Measurements from ENCODE around the gene FMN1.
A peak's percentile ranks its signal among the peaks of the same experiment; 100 is the strongest.

Gene FMN1

DNA sequence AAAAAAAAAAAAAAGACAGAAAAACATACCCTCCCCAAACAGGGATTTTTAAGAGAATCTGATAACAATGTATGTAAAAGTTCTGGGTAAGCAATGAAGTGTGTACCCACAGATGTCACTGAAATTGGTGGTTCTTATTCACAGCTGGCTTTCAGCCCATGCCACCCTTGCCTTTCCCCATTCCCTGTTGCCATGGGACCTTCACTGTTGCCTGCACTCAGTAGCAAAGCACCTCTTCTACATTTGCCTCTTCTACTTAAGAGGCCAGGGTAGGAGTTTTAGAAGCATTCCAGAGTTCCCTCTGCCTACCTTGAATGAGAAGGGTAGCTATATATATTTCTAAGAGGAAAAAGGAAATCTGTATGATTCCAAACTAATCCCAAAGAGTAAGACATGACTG, 57.4 kb downstream of the FMN1 start:
- no peak for FAIRE-seq

DNA sequence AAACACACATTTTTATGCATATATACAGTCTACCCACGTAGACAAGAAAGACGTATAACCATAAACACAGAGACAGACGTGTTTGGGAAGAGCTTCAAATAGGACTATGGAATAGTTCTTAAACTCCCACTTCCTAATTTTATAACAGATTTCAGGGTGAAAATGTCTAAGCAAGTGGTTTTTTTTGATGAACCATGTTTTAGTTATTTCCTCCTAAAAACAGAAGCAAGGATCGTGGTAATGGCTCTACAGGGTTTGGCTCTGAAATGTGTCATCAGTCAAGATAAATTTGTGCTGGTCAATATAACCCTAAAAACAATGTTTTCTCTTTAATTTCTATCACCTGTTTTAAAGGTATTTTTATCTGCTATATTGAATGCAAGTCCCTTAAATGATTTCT, 58.2 kb downstream of the FMN1 start:
- DNase-seq (ENCODE audit: insufficient read length, low spot score) (no peak), FAIRE-seq (no peak)
- no peak for TF ChIP-seq POLR2A (IDR thresholded peaks at IDR 0.05; ENCODE audit: low read depth, low read length)

More for the DNA sequence above, 57.4 kb downstream of the FMN1 start:
- no peak for DNase-seq (ENCODE audit: insufficient read length, low spot score)
- no peak for TF ChIP-seq POLR2A (IDR thresholded peaks at IDR 0.05; ENCODE audit: low read depth, low read length)

DNA sequence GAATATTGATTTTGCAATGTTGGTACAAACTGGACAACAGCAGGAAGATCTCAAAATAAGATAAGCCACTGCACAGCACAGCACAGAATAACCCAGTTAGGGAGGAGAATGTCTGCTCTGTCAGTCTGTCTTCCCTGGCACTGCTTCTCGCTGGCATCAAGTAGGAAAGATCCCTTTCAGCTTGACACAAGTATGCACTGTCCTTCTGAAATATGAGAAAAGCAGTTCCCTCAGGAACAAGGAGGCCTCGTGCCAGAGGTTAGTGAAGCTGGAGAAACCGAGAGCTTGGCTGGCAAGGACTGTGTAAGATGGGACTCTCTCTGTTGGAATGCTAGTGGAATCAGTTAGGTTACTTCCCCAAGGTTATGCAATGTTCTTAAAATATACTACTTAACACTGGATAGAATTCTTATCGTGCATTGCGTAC, 59.1 kb downstream of the FMN1 start:
- DNase-seq (ENCODE audit: insufficient read length, low spot score): no peak
- TF ChIP-seq POLR2A (IDR thresholded peaks at IDR 0.05; ENCODE audit: low read depth, low read length): no peak
- no peak for FAIRE-seq

DNA sequence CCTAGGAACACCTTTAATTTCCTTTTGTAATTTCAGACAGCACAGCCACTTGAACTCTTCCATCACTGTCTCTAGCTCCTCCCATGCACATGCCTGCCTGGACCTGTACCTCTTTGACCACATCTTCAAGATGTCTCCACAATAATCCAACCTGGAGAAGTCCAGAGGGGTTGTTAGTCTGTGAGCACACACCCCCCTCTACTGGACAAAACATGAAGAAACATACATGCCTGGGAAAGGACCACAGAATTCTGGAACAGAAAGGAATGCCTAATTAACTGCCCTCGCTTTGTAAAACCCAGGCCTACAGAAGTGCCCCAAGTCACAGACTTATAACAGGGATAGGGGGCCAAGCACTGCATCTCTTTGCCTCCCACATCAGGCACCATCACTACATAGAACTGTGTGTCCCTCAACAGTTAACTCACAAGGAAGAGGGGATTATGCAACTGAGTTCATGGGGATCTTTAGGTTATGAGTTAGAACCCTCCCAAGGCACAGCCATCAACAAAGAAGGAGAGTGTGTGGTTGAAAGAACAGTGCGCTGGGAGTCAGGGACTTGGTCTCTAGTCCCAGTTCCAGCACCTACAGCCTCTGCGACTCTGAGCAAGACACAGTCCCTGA, 61.7 kb downstream of the FMN1 start:
- no peak for TF ChIP-seq POLR2A (IDR thresholded peaks at IDR 0.05; ENCODE audit: low read depth, low read length)
- FAIRE-seq (peak; percentile 43), DNase-seq (ENCODE audit: insufficient read length, low spot score) (peak; percentile 43)

DNA sequence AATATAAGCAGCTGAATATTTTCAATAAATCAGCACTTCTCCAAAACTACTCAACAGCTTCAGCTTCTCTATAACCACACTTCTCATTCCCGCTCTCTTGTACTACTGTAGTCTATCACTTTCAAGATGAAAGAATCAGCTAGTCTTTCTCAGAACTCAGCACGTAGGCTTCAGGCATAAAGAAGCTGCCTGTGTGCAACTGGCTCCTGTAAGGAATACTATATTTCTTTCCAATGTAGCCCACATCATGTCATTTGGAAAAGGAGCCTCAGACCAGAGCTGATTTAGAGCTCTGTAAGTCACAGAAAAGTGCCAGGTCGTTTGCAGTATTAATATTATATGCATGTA, 62.3 kb downstream of the FMN1 start:
- no peak for TF ChIP-seq POLR2A (IDR thresholded peaks at IDR 0.05; ENCODE audit: low read depth, low read length)
- no peak for FAIRE-seq
- no peak for DNase-seq (ENCODE audit: insufficient read length, low spot score)

DNA sequence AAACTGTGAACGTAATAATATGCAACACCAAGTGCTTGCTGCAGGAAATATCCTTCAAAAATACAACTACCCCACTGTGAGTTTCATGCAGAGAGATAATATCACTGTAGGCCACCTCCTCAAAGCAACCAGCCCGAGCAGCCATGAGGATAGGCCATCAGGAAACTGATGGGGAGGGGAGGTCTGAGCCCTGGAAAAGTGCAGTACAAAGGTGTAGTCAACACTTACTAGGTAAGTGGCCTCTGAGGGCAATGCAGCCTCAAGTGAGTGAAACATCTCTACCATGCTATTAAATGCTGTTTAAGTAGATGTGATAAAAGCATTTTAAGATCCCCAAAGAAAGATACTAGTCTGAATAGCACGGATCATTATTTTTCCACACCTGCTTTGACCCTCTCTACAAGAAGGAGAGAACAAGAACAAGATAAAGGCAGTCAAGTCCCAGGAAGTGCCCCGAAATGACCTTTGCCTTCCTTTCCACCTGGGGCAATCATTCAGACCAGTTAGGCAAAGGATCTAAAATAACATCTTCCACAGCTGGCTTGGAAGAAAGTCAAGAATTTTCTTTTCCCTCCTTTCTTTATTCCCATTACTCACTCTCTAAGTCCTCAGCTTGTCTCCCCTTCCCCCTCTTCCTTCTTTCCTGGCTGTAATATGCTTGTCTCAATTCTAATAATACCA, 62.8 kb downstream of the FMN1 start:
- no peak for FAIRE-seq
- no peak for TF ChIP-seq POLR2A (IDR thresholded peaks at IDR 0.05; ENCODE audit: low read depth, low read length)
- no peak for DNase-seq (ENCODE audit: insufficient read length, low spot score)

DNA sequence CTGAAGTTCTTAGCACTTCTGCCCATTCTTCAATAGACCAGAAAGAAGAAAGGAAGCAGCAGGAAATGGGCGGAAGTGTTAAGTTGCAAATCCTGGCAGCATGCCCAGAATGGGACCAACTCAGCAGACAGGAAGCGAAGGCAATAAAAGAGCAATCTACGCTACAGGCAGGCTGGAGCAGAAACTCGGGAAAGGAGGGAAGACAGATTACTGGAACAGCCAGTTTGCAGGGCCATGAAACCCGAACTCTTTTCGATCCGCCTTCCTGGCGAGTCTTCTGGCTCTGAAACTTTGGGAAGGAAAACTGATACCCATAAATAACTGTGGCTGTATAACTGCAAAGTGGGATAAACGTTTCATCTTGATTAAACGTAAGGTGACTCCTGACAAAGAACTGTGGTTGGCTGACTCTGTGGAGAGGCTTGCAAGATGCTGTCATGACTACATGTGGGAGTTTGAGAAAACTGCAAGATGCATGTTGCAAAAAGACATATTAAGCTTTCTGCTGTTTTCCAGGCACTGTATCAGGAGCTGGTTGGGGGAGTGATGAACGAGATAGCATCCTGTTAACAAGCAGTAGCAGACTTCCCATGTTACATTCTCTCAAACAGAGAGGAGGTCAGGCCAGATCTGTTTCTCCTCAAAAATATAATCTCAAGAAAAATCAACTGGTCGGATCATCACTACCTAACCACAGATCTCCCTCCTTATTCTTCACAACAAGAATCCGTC, 67.8 kb downstream of the FMN1 start:
- no peak for TF ChIP-seq POLR2A (IDR thresholded peaks at IDR 0.05; ENCODE audit: low read depth, low read length)
- DNase-seq (ENCODE audit: insufficient read length, low spot score) (peak; percentile 64), FAIRE-seq (peak; percentile 98)

DNA sequence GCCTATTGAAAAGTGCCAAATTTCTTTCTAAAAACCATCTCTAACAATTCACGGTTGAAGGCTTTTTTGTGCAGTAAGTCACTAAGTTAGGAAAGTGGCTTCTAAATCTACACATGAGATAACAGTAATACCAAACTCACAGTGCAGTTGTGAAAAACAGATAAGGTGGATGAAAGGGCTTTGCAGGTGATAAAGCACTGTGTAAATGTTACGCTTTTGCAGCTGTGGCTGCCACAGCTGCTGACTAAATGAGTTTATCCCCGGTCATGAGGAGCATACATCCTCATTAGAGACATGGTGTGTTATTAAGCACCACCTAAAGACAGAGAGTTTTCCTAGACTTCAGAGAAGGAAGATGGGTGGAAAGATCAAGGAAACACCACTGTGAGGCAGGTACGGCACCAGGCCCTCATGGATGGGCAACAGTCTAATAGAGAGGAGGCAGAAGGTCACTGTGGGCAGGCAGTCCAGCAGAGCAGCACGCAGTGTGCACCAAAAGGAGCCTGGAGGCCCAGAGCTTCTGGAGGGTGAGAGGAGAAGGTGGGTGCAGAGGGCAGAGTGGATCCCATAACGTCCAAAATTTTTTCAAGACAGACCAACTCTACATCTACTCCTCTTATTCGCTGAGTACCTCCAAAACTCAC, 68.5 kb downstream of the FMN1 start:
- DNase-seq (ENCODE audit: insufficient read length, low spot score): no peak
- TF ChIP-seq POLR2A (IDR thresholded peaks at IDR 0.05; ENCODE audit: low read depth, low read length): no peak
- no peak for FAIRE-seq

DNA sequence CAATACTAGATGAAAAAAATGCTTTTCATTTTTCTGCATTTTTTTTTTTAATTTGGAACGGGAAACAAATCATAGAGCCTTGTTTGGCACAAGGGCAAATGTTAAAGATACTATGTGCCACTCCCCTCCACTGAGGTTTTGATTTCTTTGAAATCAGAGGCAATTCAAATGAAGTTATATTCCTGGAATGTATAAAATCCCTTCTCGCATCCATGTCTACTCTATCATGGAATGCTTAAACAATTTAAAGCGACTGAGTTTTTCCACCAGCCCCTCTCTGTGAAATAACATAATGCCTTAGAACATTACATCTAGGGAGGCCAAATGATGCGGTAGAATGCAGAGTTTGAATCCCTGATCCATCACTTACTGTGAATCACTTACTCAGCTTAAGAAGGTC, 69.7 kb downstream of the FMN1 start:
- no peak for TF ChIP-seq POLR2A (IDR thresholded peaks at IDR 0.05; ENCODE audit: low read depth, low read length)
- DNase-seq (ENCODE audit: insufficient read length, low spot score): no peak
- no peak for FAIRE-seq

DNA sequence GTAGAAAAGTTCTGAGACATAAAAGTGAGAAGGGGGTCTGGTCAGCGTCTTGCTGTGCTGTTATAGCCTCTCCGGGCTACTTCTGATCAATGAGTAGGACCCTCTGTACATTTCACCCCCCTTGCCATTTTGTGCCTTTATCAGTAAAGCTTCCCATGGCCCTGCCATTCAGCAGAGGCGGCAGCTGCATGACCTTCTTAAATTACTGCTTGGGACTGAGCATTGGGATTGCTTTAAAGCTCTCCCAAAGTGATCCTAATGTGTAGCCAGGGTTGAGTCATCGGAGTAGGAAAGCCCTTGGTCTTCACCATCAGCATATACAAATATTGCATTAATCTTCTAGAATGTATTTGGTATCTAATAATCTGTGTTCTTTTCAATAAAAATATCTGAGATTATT, 70.2 kb downstream of the FMN1 start:
- no peak for DNase-seq (ENCODE audit: insufficient read length, low spot score)
- FAIRE-seq: no peak
- TF ChIP-seq POLR2A (IDR thresholded peaks at IDR 0.05; ENCODE audit: low read depth, low read length): no peak

DNA sequence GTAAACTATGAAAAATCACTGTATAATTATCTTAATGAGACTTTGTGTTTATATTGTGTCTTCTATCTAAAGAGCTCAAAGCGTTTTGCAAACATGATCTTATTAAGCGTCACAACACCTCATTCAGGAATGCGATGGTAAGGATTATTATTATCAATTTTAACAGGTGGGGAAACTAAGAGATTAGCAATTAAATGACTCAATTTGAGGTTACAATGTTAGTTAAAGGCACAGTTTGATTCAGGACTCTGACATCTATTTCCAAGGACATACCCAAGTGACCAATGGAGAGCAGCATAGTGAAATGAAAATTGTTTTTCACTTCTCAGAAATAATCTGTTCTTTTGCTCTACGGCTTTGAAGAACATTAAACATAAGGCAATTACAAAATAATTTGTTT, 74.6 kb downstream of the FMN1 start:
- TF ChIP-seq POLR2A (IDR thresholded peaks at IDR 0.05; ENCODE audit: low read depth, low read length): no peak
- no peak for DNase-seq (ENCODE audit: insufficient read length, low spot score)
- no peak for FAIRE-seq

DNA sequence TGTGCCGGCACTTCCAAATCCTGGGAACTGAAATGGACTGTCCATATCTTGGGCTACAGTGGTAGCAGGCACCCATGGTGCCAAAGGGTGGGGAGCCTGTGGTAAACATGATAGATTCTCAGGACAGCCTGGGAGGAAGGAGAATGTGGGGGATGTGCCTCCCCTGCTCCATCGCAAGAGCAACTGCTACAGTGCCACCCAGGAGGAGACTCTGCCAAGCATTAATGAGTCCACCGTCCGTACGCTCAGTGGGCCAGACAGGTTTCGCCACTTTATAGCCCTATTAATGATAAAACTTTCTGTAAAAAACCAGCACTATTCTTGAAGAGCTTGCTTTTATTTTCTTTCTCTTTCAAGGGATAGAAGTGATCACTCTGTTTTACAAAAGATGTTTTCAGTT, 75.2 kb downstream of the FMN1 start:
- no peak for DNase-seq (ENCODE audit: insufficient read length, low spot score)
- FAIRE-seq: no peak
- no peak for TF ChIP-seq POLR2A (IDR thresholded peaks at IDR 0.05; ENCODE audit: low read depth, low read length)

DNA sequence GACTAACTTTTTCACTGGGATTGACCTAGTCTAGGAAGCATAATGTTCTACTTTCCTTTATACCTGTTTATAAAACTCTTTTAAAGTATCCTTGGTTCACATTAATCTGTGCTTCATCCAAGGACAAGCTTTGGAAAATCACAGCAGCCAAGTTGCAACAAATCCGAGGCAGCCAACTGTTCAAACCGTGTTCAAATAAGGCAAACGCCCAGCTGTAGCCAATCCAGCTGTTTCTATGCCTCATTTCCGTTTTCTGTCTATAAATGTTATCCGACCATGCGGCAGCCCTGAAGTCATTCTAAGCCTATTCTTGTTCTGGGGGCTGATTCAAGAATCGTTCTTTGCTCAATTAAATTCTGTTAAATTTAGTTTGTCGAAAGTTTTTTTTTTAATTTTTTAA, 78.3 kb downstream of the FMN1 start:
- DNase-seq (ENCODE audit: insufficient read length, low spot score) (no peak), FAIRE-seq (no peak)
- TF ChIP-seq POLR2A (IDR thresholded peaks at IDR 0.05; ENCODE audit: low read depth, low read length): no peak

DNA sequence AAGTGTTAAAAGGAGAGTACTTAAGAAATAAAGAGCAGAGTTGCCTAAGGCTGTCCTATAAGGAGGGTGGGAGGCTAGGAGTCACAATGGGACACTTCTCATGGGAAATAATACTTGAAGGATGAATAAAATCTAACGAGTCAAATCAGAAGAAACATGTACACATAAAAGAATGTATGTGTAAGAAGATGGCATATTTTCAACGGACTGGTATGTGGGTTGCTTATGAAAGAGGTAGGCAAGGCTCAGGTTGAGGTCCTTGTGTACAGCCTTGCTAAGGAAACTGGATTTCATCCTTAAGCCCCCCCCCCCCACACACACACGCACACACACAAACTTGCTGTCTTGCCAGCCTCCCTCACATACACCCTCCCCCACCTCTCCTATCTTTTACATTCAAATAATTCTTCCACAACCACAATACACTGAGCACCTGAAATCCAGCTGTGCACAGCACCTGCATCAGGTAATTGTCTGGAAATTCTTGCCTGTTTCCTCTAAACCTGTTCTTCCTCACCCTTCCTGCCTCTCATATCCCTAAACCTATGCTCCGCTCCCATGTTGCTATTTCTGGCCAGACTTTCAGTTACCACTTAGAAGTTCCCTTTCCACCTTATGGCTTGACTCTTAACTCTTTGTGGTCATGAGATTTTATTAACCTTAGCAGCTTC, 79.2 kb downstream of the FMN1 start:
- no peak for DNase-seq (ENCODE audit: insufficient read length, low spot score)
- no peak for TF ChIP-seq POLR2A (IDR thresholded peaks at IDR 0.05; ENCODE audit: low read depth, low read length)
- no peak for FAIRE-seq
